ENCODE results near the gene NFATC3. TPM values are rescaled to one million over a fixed set of nuclear protein-coding genes. Genes with fewer than 3 reads are reported as not detected.

NFATC3 gene
- total and polyA plus RNA-seq, 4 donors, result 9.7 to 21.2 (median 16.8) TPM

GRCh38 chr16:68179855-68180254 is 94.7 kb downstream of the NFATC3 start:
- Histone ChIP-seq H3K4me3 (ENCODE audit: low read depth in 1 of 3, low read length in 3 of 3) (no peak overlapping the region), H3K27me3 (ENCODE audit: control insufficient read depth in 4 of 4, insufficient read depth in 4 of 4, low read length in 3 of 4) (no peaks in the 10 kb centered on the region), H3K36me3 (ENCODE audit: control insufficient read depth in 4 of 4, insufficient read depth in 3 of 4, low read depth in 1 of 4, low read length in 3 of 4) (peaks cover 0 to 41% (median 25%) of the 10 kb centered on the region in 4 donors), H3K27ac (ENCODE audit: low read depth in 1 of 2, low read length in 2 of 2) (no peak overlapping the region), H3K9me3 (ENCODE audit: control insufficient read depth in 4 of 4, low read length in 3 of 4) (no peaks in the 10 kb centered on the region), H3K4me1 (ENCODE audit: control insufficient read depth in 4 of 4, insufficient read depth in 4 of 4, low read length in 3 of 4) (no peaks in the 10 kb centered on the region), H3K9ac (ENCODE audit: low read depth in 1 of 2, low read length in 2 of 2) (no peak overlapping the region)
- DNase-seq (ENCODE audit: low spot score), result no peak
- WGBS, result 94% methylated on average over 4 of the region's 4 CpGs
- TF ChIP-seq FOXA1 (IDR thresholded peaks at IDR 0.05) (no peak), GABPA (IDR thresholded peaks at IDR 0.05 in 1 of 2, conservative IDR thresholded peaks at IDR 0.05 in 1 of 2) (no peak), RAD21 (IDR thresholded peaks at IDR 0.05) (no peak), NR2F2 (IDR thresholded peaks at IDR 0.05) (no peak), YY1 (IDR thresholded peaks at IDR 0.05) (no peak), HNF4A (conservative IDR thresholded peaks at IDR 0.05) (no peak), TAF1 (conservative IDR thresholded peaks at IDR 0.05) (no peak), FOXA2 (IDR thresholded peaks at IDR 0.05) (no peak), MAX (IDR thresholded peaks at IDR 0.05) (no peak), CTCF (IDR thresholded peaks at IDR 0.05; ENCODE audit: low read depth, low read length, missing input control) (no peak), EGR1 (IDR thresholded peaks at IDR 0.05; ENCODE audit: low read depth in 2 of 2) (no peak), SP1 (IDR thresholded peaks at IDR 0.05) (no peak), RXRA (IDR thresholded peaks at IDR 0.05) (no peak), ATF3 (IDR thresholded peaks at IDR 0.05) (no peak), REST (IDR thresholded peaks at IDR 0.05) (no peak), ZBTB33 (IDR thresholded peaks at IDR 0.05) (no peak), JUND (IDR thresholded peaks at IDR 0.05) (no peak), HNF4G (IDR thresholded peaks at IDR 0.05) (no peak)

Data from liver (tissue), 9 donors.